GM03348 (cell line): ENCODE results near the gene ANTKMT.
"Not testable (repeated sequence)": the region's sequence is repeated elsewhere in the genome, so short reads cannot be mapped to it uniquely, and the experiment has no call there.

Experiments used
- DNase-seq: peaks from one replicate; pipeline ENCODE4 v3.0.0; 2012; ENCODE audit warnings: low spot score

ANTKMT gene

DNA sequence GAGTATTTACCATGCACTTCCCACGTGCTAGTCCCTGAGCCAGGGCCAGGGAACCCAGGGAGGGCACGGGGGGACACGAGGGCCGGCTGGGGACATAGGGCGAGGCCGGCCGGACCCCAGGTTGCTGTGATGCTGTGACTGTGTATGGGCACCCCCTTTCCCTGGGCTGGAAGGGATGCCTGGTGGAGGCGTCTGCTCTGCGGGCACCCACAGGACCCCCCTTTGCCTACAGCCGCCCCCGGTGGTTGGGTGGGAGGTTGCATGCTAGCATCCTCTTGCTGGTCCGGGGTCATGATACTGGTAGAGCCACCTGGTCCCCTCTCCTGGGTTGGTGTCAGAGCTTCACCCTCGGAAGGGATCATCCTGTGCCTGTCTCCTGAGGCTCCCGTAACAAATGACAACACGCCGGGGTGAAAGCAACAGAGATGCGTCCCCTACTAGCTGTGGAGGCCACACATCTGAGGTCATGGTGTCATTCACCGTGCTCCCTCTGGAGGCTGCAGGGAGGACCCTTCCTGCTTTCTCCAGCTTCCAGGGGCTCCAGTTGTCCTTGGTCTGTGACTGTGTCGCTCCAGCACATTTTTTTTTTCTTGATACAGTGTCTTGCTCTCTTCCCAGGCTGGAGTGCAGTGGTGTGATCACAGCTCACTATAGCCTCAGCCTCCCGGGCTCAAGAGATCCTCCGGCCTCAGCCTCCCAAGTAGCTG is 23.0 kb downstream of the ANTKMT start:
- no peak for DNase-seq

DNA sequence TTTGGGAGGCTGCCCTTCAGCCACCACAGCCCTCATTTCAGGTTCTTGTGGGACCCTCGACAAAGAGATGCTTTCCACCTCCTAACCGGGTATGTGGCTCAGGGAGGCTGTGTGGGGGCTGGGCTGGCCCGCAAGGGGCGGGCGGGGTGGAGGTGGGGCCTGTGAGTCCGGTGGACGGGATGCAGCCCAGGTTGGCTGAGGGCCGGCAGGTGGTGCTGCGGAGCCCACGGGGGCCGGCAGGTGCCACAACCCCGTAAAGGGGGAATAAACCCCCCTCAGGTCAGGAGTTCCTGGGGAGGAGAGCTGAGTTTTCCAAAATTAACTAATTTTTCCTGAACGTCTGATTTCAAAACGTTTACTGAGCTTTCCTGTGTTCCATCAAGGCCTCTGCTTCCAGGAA is 24.8 kb downstream of the ANTKMT start:
- DNase-seq: no peak

DNA sequence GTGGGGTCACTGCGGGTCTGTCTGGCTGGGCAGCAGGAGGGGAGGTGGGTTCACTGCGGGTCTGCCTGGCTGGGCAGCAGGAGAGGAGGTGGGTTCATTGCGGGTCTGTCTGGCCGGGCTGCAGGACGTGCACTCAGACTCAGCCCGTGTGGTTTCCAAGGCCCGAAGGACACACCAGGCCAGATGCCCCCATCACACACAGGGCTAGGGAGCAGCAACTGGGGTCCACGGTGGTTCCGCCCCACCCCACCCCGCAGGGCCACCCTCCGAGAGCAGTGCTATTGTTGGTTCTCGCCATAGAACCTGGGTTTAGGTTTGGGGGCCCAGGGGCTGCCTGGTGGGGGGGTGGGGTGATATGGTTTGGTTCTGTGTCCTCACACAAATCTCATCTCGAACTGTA is 25.7 kb downstream of the ANTKMT start:
- no peak for DNase-seq

DNA sequence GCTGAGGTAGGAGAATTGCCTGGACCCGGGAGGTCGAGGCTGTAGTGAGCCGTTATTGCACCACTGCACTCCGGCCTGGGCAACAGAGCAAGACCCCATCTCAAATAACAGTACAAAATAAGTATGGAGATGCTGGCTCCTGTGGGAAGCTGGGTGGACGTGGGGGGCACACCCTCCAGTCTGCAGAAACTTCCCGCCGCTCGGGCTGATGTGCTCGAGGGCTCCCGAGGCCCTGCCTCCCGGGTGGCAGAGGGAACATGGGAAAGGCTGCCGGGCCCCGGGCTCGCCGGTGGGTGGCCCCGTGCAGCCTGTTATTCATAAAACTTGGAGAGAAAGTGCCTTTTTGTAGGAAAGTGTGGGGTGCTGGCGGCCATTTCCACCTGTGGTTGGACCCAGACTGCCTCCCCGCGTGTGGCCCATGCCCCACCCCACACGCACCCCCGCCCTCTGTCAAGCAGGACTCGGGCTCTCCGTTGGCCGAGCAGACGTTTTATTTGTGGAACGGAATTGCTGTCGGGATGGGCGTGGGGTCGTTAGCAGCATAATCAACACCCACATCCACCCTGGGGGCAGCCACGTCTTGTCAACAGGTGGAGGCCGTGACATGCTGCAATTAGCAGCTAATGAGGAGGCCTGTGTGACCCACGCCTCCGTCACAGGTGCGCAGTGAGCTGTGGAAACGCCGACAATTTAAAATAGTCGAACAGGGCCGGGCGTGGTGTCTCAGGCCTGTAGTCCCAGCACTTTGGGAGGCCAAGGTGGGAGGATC is 27.2 kb downstream of the ANTKMT start:
- no peak for DNase-seq

DNA sequence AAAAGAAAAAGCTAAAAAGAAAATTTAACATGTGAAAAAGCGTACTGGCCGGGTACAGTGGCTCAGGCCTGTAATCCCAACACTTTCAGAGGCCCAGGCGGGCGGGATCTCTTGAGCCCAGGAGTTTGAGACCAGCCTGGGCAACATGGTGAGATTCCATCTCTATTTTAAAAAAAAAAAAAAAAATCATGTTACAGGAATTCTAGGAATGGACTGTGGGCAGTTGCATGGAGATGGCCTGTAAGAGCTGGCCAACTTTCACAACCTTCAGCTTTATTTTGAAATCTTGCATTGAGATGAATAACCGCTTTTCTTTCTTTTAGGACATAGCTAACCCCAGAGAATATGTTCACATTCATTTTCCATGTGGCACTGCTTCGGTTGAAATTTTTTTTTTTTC is 28.1 kb downstream of the ANTKMT start:
- peak; percentile 89 for DNase-seq

DNA sequence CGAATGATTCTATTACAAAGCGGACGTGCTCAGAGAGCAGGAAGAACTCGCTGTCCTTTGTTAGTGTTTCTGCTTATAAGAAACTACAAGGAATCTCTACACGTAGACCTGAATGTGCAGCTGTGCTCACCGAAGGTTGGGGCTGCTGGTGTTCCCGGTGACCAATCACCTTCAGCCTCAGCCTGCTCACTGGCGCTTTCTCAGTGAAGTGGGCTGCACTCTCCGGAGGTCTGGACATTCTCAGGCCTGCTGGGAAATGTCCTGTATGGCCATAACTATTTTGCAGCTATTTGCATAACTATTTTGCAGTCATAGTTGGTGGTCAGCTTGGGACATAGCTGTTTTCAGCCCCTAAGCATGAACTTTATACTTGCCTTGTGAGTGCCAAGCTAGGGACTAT is 29.5 kb downstream of the ANTKMT start:
- DNase-seq: no peak

DNA sequence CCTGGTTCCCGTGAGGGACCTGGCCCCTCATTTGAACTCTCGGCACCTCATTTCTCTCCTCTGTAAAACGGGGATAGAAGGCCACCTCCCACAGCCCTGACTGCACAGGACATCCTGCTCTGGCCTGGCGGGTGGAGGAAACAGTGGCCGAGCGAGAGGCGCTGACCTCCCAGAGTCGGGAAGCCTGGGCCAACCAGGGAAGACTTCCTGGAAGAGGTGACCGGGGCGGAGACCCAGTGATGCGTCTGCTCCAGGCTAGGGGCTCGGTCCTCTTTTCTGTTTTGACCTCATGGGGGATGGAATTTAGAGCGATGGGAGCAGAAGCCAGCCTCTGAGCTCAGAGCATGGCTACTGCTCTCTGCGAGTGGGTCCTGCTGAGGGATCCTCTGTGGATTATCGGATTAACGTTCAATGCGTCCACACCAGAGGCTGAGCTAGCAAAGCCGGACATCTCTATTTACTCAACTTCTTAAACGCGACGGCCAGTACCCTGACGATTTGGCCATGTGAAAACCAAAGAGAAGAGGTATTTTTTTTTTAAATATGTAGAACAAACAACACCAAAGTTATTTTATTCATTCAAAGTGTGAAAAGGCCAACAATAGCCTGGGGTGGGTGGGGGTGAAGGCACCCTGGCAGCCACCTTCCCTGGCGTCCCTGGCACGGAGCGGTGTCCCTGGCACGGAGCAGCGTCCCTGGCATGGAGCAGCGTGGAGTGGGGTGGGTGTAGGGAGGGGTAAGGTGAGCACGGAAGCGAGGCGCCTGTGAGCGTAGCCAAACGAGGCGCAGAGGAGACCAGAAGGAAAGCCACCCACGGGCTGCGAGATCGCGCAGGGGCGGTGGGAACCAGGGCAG is 30.4 kb downstream of the ANTKMT start:
- DNase-seq: no peak

DNA sequence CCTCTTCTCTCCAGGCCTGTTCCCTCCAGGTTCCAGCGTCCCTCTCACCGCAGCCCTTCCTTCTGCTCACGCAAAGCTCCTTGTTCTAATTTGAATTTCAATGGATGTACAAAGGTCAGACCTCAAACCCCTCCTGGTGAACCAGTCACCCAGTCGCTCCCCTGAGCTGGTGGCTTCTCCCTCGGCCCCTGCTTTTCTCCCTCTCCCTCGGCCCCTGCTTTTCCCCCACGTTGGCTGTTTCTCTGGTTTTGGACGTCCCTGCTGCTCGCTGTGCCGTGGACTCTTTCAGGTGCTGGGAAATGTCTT is 31.0 kb downstream of the ANTKMT start:
- DNase-seq: no peak

DNA sequence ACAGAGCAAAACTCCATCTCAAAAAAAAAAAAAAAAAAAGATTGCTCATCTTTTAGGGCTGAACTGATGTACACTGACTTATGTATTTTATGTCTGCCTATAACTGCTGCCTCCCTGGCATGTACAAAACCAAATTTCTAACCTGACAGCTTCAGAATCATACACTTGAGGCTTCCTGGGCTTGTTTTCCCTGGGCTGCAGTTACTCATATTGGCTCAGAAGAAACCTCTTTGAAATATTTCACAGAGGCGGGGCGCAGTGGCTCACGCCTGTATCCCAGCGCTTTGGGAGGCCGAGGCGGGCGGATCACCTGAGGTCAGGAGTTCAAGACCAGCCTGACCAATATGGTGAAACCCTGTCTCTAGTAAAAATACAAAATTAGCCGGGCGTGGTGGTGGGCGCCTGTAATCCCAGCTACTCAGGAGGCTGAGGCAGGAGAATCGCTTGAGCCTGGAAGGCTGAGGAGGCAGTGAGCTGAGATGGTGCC is 33.2 kb downstream of the ANTKMT start:
- DNase-seq: not testable (repeated sequence)

DNA sequence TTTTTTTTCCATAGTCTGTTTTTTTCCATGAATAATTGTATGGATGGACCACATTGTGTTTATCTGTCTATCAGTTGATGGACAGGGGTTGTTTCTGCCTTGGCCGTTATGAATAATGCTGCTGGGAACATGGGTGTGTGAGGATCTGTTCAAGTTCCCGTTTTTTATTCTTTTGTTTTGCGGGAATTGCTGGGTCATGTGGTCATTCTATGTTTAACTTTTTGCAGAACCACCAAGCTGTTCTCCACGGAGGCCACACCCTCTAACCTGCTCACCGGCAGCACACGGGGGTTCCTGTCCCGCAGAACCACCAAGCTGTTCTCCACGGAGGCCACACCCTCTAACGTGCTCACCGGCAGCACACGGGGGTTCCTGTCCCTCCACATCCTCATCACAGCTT is 33.7 kb downstream of the ANTKMT start:
- no peak for DNase-seq

DNA sequence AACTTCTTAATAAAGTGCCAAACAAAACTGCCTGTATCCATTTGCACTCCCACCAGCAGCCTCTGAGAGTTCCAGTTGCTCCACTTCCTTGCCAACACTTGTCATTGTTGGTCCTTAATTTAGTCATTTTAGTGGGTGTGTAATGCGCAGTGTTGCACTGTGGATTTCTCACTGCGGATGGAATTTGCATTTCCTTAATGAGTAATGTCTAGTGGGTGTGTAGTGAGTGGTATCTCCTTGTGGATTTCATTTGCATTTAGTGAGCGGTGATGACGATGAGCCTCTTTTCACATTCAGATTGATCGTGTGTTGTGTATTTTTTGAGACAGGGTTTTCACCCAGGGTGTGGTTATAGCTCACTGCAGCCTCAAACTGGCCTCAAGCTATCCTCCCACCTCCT is 35.5 kb downstream of the ANTKMT start:
- DNase-seq: no peak

DNA sequence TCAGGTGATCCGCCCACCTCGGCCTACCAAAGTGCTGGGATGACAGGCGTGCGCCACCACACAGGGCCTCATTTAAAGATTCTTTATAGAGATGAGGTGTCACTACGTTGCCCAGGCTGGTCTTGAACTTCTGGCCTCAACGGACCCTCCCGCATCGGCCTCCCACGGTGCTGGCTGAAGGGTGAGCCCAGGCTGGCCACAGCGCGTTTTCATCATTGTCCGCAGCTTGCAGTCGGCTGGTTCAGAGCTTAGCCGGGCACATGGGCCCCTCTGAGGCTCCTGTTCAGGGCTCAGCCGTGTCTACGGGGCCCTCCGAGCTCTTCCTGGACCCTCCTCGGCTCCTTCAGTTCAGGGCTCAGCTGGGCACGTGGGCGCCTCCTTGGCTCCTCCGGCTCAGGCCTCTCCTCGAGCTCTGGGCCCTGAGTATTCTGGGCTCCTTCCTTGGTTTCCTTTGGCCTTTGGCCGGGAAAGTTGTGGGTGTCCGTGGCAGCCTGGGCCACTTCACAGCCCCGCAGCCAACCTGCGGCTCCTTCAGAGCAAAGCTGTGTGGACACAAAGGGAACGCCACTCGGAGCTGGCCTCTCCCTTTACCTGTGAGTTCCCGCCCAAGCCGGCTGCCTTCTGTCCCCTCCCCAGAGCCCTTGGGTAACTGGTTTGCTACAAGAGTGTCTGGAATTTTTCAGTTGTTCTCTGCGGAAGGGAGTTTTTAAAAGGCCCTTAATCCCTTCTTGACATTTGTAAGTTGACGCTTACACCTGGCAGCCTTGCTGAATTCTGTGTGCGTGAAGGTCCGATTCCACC is 38.4 kb downstream of the ANTKMT start:
- DNase-seq: no peak

DNA sequence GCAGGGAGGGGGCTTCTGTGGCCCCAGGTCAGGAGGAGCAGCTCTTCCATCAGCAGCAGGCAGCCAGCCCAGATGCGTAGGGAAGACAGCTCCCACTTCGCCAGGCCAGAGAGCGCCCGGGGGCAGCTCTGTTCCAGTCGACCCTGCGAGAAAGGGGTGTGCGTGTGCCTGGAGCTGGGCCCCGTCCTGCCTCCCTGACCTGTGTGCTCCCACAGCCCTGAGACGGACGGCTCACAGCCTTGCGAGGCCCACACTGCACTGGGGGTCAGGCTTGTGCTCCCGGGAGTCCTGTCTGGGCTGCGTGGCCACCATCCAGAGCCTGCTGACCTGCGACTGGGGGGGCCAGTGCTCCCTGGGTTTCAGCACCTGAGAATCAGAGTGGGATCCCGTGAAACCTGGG is 39.1 kb downstream of the ANTKMT start:
- DNase-seq: no peak

DNA sequence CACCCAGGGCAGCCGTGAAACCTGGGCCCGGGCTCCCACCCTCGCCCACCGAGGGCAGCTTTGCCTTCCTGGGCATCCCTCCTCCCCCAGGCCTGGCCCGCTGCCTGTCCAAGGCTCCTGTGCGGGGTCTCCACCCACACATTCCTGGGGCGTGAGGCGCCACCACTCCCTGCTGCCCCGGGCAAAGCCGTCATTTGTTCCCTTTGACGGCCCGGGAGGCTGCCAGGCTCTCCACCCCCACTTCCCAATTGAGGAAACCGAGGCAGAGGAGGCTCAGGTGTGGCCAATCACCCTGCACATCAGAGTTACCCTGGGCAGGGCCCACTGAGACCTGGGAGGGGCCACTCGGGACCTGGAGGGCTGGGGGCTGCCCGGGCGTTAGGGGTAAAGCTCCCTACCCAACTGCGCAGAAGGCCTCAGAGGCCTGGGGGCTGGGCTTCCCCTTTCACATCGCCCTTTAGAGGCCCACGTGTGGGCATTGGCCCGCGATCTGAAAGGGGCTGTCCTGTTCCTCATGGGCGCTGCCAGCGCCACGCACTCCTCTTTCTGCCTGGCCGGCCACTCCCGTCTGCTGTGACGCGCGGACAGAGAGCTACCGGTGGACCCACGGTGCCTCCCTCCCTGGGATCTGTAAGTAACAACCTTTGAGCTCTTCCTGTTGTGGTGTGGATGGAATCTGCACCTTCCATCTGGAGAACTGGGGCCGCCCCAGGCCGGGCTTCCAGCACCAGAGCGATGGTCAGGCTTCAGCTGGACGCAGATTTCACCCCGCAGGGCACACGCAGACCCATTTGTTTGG is 39.8 kb downstream of the ANTKMT start, which contains the start of gene MSLN:
TSS of gene MSLN (plus strand) at position 190 of the 799 bp plus-strand sequence. CDS start 1,947 bp downstream, outside the sequence.
- DNase-seq: no peak

DNA sequence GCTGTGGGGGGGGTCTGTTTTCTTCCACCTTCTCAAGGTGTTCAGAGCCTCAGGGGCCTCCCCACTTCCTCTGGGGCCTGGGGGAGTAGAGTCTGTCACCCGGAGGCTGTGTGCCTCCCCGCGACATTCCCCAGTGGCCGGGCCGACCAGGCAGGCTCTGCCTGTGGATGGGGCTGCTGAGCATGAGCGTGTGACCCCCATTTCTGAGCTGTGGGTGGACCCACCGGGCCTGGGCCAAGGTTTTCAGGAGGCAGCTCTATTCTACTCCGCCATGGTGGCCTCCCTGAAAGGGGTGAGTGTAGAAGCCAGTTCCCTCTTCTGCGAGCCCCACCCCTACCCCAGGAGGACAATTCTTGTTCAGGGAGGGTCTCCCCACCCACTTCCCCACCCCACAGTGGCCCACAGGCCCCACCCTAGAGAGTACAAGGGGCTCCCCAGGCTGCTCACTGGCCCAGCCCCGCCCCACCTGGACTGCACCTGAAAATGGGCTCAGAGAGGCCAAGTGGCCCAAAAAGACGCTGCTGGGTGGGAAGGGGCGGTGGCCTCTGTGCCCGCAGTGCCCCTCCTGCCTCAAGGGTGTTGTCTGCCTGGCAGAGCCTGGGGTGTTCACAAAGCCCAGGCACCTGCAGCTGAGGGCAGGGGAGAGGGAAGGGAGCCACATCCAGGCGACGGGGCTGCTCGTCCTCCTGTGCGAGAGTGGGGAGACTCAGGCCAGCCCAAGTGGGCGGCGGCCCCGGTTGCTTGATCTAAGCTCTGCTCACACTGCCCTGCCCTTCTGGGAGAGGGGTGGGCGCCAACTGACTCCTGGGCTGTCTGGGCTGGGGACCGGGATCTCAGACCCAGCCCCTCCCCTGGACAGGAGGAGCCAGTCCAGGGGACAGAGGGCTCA is 40.9 kb downstream of the ANTKMT start:
- no peak for DNase-seq

DNA sequence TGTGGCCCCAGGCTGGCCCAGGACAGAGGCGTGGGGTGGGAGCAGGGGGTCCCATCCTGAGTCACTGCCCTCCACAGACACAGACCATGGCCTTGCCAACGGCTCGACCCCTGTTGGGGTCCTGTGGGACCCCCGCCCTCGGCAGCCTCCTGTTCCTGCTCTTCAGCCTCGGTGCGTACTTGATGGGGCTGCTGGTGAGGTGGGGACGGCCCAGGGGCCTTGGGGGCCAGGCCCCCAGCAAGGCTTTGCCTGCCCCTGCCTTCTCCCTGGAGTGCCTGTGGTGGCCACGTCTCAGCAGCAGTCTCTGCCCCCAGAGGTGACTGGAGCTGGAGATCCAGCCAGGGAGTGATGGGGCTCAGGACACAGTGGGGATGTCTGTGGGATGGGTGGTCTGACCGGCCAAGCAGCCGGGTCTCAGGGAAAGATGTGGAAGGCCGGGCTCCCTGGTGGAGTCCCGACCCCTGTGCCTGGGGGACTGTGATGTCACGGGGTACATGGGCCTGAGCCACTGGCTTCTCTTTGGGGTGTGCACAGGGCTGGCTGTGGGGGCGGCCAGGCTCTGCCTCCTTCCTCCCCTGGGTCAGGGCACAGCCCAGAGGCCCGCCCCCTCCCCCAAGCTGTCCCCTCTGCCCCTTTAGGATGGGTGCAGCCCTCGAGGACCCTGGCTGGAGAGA is 41.8 kb downstream of the ANTKMT start:
- no peak for DNase-seq

DNA sequence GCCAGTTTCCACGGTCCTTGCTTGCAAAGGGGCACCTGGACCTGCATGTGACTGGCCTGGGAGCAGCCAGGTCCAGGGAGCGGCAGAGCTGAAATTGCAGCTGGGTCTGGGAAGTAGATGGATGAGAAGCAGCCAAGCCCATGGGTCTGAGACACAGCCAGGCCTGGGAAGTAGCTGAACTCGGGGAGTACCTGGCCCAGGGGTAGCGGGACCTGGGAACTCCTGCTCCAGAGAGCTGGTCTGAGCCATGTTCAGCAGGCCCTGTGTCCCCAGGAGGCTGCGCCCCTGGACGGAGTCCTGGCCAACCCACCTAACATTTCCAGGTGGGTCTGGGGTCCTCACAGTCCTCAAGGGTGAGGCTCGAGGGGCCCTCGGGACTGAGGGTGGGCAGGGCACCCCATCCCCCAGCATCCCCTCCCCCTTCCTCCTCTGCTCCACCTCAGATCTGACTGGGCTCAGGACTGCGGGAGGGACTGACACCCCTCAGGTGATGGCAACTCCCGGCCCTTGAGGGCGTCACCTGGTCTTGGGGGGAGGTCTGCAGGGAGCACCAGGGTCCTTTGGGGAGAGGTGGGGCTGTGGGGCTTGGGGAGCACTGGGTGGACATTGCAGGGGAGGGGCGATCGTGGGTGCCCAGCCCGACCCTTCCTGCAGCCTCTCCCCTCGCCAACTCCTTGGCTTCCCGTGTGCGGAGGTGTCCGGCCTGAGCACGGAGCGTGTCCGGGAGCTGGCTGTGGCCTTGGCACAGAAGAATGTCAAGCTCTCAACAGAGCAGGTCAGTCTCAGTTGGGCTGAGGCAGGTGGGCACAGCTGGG is 42.6 kb downstream of the ANTKMT start:
- no peak for DNase-seq

DNA sequence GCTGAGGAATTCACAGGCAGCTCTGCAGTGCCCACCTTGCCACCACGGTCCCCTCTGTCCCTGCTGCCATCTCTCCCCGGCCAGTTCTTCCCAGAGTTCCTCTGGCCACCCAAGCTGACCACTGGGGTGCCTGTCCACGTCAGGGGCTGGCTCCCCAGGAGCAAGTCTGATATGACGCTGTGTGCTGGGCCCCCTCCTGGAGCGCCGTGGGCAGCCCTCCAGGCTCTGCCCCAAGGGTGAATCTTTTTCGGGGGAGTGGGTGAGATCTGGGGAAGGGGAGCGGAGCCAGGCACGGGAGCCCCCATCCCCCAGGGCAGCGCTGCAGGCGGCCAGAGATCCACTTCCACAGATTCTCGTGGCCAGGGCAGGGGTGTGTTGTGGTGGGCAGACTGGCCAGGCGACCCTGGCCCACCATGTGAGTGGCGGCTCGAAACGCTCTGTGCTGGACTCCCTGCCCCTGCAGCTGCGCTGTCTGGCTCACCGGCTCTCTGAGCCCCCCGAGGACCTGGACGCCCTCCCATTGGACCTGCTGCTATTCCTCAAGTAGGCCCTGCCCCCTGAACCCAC is 43.3 kb downstream of the ANTKMT start:
- DNase-seq: no peak
